ENCODE data around the gene LARP4.
"Not testable (repeated sequence)": the region's sequence is repeated elsewhere in the genome, so short reads cannot be mapped to it uniquely, and the experiment has no call there.

The LARP4 gene

GRCh38 chr12:50440288-50440687 is 39.6 kb downstream of the LARP4 start:
- Histone ChIP-seq H3K9me3 (ENCODE audit: control insufficient read depth, low read length) (no peaks in the 10 kb centered on the region), H3K4me1 (ENCODE audit: control insufficient read depth, insufficient read depth, low read length) (peaks cover 8% of the 10 kb centered on the region), H3K27me3 (replicated peaks; ENCODE audit: control insufficient read depth, insufficient read depth, low read length) (no peaks in the 10 kb centered on the region), H3K9ac (ENCODE audit: low read length) (no peak overlapping the region), H3K36me3 (ENCODE audit: control insufficient read depth, insufficient read depth, low read length, severe bottlenecking) (peaks cover 98% of the 10 kb centered on the region), H3K4me3 (ENCODE audit: low read length) (no peak overlapping the region)
- no peak for DNase-seq (ENCODE audit: low read depth)

- DNase-seq (ENCODE audit: low read depth), result no peak
- Histone ChIP-seq H3K27me3 (replicated peaks; ENCODE audit: control insufficient read depth, insufficient read depth, low read length) (no peaks in the 10 kb centered on the region), H3K36me3 (ENCODE audit: control insufficient read depth, insufficient read depth, low read length, severe bottlenecking) (peaks cover 93% of the 10 kb centered on the region), H3K9ac (ENCODE audit: low read length) (no peak overlapping the region), H3K4me3 (ENCODE audit: low read length) (no peak overlapping the region), H3K9me3 (ENCODE audit: control insufficient read depth, low read length) (no peaks in the 10 kb centered on the region), H3K4me1 (ENCODE audit: control insufficient read depth, insufficient read depth, low read length) (peaks cover 3% of the 10 kb centered on the region)
Observed at GRCh38 chr12:50441763-50442162, 41.1 kb downstream of the LARP4 start.

- Histone ChIP-seq H3K4me1 (ENCODE audit: control insufficient read depth, insufficient read depth, low read length) (no peaks in the 10 kb centered on the region), H3K27me3 (replicated peaks; ENCODE audit: control insufficient read depth, insufficient read depth, low read length) (no peaks in the 10 kb centered on the region), H3K36me3 (ENCODE audit: control insufficient read depth, insufficient read depth, low read length, severe bottlenecking) (peaks cover 93% of the 10 kb centered on the region), H3K4me3 (ENCODE audit: low read length) (no peak overlapping the region), H3K9ac (ENCODE audit: low read length) (no peak overlapping the region), H3K9me3 (ENCODE audit: control insufficient read depth, low read length) (no peaks in the 10 kb centered on the region)
- DNase-seq (ENCODE audit: low read depth), result no peak
Observed at GRCh38 chr12:50442178-50442908, 41.7 kb downstream of the LARP4 start.

GRCh38 chr12:50449671-50450070 is 49.0 kb downstream of the LARP4 start:
- H3K9me3 ChIP-seq (ENCODE audit: control insufficient read depth, low read length); DNase-seq (ENCODE audit: low read depth); H3K4me1 ChIP-seq (ENCODE audit: control insufficient read depth, insufficient read depth, low read length); H3K9ac ChIP-seq (ENCODE audit: low read length); H3K4me3 ChIP-seq (ENCODE audit: low read length); H3K27me3 ChIP-seq (replicated peaks; ENCODE audit: control insufficient read depth, insufficient read depth, low read length): not testable (repeated sequence)
- H3K36me3 ChIP-seq (ENCODE audit: control insufficient read depth, insufficient read depth, low read length, severe bottlenecking), result peaks cover 82% of the 10 kb centered on the region

GRCh38 chr12:50452795-50453194 is 52.1 kb downstream of the LARP4 start:
- H3K36me3 ChIP-seq (ENCODE audit: control insufficient read depth, insufficient read depth, low read length, severe bottlenecking), result peaks cover 82% of the 10 kb centered on the region

GRCh38 chr12:50453872-50454271 is 53.2 kb downstream of the LARP4 start:
- Histone ChIP-seq H3K4me3 (ENCODE audit: low read length) (no peak overlapping the region), H3K9ac (ENCODE audit: low read length) (no peak overlapping the region), H3K9me3 (ENCODE audit: control insufficient read depth, low read length) (no peaks in the 10 kb centered on the region), H3K27me3 (replicated peaks; ENCODE audit: control insufficient read depth, insufficient read depth, low read length) (no peaks in the 10 kb centered on the region), H3K36me3 (ENCODE audit: control insufficient read depth, insufficient read depth, low read length, severe bottlenecking) (peaks cover 77% of the 10 kb centered on the region), H3K4me1 (ENCODE audit: control insufficient read depth, insufficient read depth, low read length) (no peaks in the 10 kb centered on the region)
- peak; percentile 47 for DNase-seq (ENCODE audit: low read depth)

More at GRCh38 chr12:50452795-50453194, 52.1 kb downstream of the LARP4 start:
- Histone ChIP-seq H3K9ac (ENCODE audit: low read length) (no peak overlapping the region), H3K4me1 (ENCODE audit: control insufficient read depth, insufficient read depth, low read length) (no peaks in the 10 kb centered on the region), H3K4me3 (ENCODE audit: low read length) (no peak overlapping the region), H3K27me3 (replicated peaks; ENCODE audit: control insufficient read depth, insufficient read depth, low read length) (no peaks in the 10 kb centered on the region), H3K9me3 (ENCODE audit: control insufficient read depth, low read length) (no peaks in the 10 kb centered on the region)
- no peak for DNase-seq (ENCODE audit: low read depth)

- peak; percentile 25 for DNase-seq (ENCODE audit: low read depth)
- no peaks in the 10 kb centered on the region for H3K27me3 ChIP-seq (replicated peaks; ENCODE audit: control insufficient read depth, insufficient read depth, low read length)
- peaks cover 78% of the 10 kb centered on the region for H3K36me3 ChIP-seq (ENCODE audit: control insufficient read depth, insufficient read depth, low read length, severe bottlenecking)
- no peaks in the 10 kb centered on the region for H3K9me3 ChIP-seq (ENCODE audit: control insufficient read depth, low read length)
- H3K9ac ChIP-seq (ENCODE audit: low read length), result no peak overlapping the region
- H3K4me3 ChIP-seq (ENCODE audit: low read length), result no peak overlapping the region
- no peaks in the 10 kb centered on the region for H3K4me1 ChIP-seq (ENCODE audit: control insufficient read depth, insufficient read depth, low read length)
Observed at GRCh38 chr12:50458606-50459005, 57.9 kb downstream of the LARP4 start.

- H3K4me1 ChIP-seq (ENCODE audit: control insufficient read depth, insufficient read depth, low read length), result no peaks in the 10 kb centered on the region
- H3K4me3 ChIP-seq (ENCODE audit: low read length), result no peak overlapping the region
- H3K27me3 ChIP-seq (replicated peaks; ENCODE audit: control insufficient read depth, insufficient read depth, low read length), result no peaks in the 10 kb centered on the region
- DNase-seq (ENCODE audit: low read depth), result no peak
- H3K36me3 ChIP-seq (ENCODE audit: control insufficient read depth, insufficient read depth, low read length, severe bottlenecking), result peaks cover 89% of the 10 kb centered on the region
- H3K9me3 ChIP-seq (ENCODE audit: control insufficient read depth, low read length), result no peaks in the 10 kb centered on the region
- no peak overlapping the region for H3K9ac ChIP-seq (ENCODE audit: low read length)
Observed at GRCh38 chr12:50467439-50467838, 66.8 kb downstream of the LARP4 start.

GRCh38 chr12:50477241-50477832 is 76.7 kb downstream of the LARP4 start:
- no peaks in the 10 kb centered on the region for H3K27me3 ChIP-seq (replicated peaks; ENCODE audit: control insufficient read depth, insufficient read depth, low read length)
- H3K9ac ChIP-seq (ENCODE audit: low read length), result no peak overlapping the region
- peaks cover 71% of the 10 kb centered on the region for H3K36me3 ChIP-seq (ENCODE audit: control insufficient read depth, insufficient read depth, low read length, severe bottlenecking)
- no peaks in the 10 kb centered on the region for H3K9me3 ChIP-seq (ENCODE audit: control insufficient read depth, low read length)
- no peak overlapping the region for H3K4me3 ChIP-seq (ENCODE audit: low read length)
- DNase-seq (ENCODE audit: low read depth), result no peak
- H3K4me1 ChIP-seq (ENCODE audit: control insufficient read depth, insufficient read depth, low read length), result no peaks in the 10 kb centered on the region

- Histone ChIP-seq H3K27me3 (replicated peaks; ENCODE audit: control insufficient read depth, insufficient read depth, low read length) (no peaks in the 10 kb centered on the region), H3K4me1 (ENCODE audit: control insufficient read depth, insufficient read depth, low read length) (no peaks in the 10 kb centered on the region), H3K36me3 (ENCODE audit: control insufficient read depth, insufficient read depth, low read length, severe bottlenecking) (peaks cover 21% of the 10 kb centered on the region), H3K4me3 (ENCODE audit: low read length) (no peak overlapping the region), H3K9me3 (ENCODE audit: control insufficient read depth, low read length) (no peaks in the 10 kb centered on the region), H3K9ac (ENCODE audit: low read length) (no peak overlapping the region)
- DNase-seq (ENCODE audit: low read depth), result no peak
Observed at GRCh38 chr12:50482571-50482970, 81.9 kb downstream of the LARP4 start.

GRCh38 chr12:50483488-50483887 is 82.8 kb downstream of the LARP4 start:
- no peak for DNase-seq (ENCODE audit: low read depth)
- Histone ChIP-seq H3K27me3 (replicated peaks; ENCODE audit: control insufficient read depth, insufficient read depth, low read length) (no peaks in the 10 kb centered on the region), H3K4me3 (ENCODE audit: low read length) (no peak overlapping the region), H3K9me3 (ENCODE audit: control insufficient read depth, low read length) (no peaks in the 10 kb centered on the region), H3K4me1 (ENCODE audit: control insufficient read depth, insufficient read depth, low read length) (no peaks in the 10 kb centered on the region), H3K36me3 (ENCODE audit: control insufficient read depth, insufficient read depth, low read length, severe bottlenecking) (peaks cover 12% of the 10 kb centered on the region), H3K9ac (ENCODE audit: low read length) (no peak overlapping the region)
